GM11168 (cell line): ENCODE results near the gene CALHM5.
"Not testable (repeated sequence)": the region's sequence is repeated elsewhere in the genome, so short reads cannot be mapped to it uniquely, and the experiment has no call there.

Source experiments
- in situ Hi-C: fragments of 300-500 bp; cut with MboI; formaldehyde crosslinking; loops from one replicate; pipeline ENCODE4 v1.12.0; 2022; ENCODE audit warnings: low sequenced_read_pairs; ENCODE audit not compliant: unreplicated experiment

The CALHM5 gene, protein sequence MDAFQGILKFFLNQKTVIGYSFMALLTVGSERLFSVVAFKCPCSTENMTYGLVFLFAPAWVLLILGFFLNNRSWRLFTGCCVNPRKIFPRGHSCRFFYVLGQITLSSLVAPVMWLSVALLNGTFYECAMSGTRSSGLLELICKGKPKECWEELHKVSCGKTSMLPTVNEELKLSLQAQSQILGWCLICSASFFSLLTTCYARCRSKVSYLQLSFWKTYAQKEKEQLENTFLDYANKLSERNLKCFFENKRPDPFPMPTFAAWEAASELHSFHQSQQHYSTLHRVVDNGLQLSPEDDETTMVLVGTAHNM

DNA sequence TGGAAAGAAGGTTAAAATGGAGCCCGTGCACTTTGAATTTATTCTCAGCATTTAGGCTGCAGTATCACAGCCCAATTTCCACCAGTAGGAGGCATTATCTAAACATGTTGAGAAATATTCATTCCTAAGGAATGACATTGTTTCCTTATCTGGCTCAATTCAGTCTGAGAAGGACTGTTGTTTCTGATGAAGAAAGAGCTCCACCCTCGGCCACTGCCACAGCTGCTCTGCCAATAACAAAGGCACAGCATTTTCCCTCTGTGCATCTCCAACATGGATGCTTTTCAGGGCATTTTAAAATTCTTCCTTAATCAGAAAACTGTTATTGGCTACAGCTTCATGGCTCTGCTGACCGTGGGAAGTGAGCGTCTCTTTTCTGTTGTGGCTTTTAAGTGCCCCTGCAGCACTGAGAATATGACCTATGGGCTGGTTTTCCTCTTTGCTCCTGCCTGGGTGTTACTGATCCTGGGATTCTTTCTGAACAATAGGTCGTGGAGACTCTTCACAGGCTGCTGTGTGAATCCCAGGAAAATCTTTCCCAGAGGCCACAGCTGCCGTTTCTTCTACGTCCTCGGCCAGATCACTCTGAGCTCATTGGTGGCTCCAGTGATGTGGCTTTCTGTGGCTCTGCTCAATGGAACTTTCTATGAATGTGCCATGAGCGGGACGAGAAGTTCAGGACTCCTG lies at the start of gene CALHM5:
TSS of gene CALHM5 (plus strand) at position 216 of the 687 bp plus-strand sequence. CDS start at position 274, 58 bp downstream.
- in situ Hi-C loops, result no loop called here

DNA sequence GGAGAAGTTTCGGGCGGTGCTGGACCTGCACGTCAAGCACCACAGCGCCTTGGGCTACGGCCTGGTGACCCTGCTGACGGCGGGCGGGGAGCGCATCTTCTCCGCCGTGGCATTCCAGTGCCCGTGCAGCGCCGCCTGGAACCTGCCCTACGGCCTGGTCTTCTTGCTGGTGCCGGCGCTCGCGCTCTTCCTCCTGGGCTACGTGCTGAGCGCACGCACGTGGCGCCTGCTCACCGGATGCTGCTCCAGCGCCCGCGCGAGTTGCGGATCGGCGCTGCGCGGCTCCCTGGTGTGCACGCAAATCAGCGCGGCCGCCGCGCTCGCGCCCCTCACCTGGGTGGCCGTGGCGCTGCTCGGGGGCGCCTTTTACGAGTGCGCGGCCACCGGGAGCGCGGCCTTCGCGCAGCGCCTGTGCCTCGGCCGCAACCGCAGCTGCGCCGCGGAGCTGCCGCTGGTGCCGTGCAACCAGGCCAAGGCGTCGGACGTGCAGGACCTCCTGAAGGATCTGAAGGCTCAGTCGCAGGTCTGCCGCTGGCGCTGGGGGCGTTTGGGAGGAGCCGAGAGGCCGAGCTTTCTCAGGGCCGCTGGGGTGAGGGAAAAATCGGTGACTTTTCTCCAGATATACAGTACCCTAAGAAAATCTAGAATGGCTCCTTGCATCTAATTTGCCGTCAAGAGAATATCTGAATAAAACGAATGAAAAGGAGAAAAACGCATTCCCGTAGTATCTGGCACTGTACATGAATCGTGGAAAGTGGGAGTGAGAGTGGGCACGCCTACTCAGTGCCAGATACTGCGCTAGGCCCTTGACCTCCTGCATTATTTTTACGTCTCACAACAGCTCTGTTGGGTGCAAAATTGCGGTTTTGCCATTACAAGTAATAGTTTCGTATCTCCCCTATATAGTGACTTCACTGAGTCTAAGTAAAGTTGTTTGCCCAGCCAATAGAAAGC lies 49.2 kb upstream of the CALHM5 start:
- in situ Hi-C loops, result no loop called here

DNA sequence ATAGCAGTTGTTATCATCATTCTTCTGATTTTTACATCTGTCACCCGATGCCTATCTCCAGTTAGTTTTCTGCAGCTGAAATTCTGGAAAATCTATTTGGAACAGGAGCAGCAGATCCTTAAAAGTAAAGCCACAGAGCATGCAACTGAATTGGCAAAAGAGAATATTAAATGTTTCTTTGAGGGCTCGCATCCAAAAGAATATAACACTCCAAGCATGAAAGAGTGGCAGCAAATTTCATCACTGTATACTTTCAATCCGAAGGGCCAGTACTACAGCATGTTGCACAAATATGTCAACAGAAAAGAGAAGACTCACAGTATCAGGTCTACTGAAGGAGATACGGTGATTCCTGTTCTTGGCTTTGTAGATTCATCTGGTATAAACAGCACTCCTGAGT lies 48.1 kb upstream of the CALHM5 start:
- in situ Hi-C loops, result no loop called here

DNA sequence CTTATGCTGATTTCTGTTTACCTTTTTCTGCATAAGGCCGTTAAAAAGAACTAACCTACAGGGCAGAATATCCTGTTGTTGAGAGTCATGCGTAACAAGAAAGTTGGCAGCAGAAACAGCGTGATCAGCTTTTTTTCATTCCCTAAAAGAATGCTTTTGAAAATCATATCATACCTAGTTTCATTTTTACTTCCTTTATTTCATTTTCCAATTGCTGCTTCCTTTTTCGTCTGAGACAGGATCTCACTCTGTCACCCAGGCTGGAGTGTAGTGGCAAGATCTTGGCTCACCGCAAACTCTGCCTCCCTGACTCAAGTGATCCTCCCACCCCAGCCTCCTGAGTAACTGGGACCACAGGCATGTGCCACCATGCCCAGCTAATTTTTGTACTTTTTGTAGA lies 46.2 kb upstream of the CALHM5 start:
- in situ Hi-C loops, result no loop called here

DNA sequence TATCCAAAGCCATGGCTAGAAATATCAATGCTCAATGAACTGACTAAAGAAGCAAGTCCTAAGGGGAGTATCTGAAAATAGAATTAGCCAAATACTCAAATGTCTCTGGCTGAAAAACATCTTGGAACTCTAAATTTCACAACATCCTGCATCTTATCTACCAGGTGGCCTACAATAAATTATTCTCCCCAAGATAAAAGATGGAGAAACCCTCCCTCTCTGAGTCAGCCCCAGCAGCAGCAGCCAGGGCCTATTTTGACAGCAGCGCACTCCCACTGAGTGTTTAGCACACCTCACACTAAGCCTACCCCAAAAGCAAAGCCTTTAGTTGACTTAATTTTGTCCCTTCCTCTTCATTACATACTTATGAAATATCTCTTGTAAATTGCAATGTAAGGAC lies 44.3 kb upstream of the CALHM5 start:
- in situ Hi-C loops, result no loop called here

DNA sequence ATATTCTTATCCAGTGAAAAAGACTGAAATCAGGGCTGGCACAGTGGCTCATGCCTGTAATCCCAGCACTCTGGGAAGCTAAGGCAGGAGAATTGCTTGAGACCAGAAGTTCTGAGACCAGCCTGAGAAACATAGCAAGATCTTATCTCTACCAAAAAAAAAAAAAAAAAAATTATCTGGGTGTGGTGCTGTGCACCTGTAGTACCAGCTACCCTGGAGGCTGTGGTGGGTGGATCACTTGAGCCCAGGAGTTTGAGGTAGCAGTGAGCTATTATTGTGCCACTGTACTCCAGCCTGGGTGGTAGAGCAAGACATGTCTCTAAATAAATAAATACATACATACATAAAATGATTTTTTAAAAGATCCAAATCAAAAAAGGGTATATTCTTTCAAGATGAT lies 43.9 kb upstream of the CALHM5 start:
- in situ Hi-C loops, result no loop called here

DNA sequence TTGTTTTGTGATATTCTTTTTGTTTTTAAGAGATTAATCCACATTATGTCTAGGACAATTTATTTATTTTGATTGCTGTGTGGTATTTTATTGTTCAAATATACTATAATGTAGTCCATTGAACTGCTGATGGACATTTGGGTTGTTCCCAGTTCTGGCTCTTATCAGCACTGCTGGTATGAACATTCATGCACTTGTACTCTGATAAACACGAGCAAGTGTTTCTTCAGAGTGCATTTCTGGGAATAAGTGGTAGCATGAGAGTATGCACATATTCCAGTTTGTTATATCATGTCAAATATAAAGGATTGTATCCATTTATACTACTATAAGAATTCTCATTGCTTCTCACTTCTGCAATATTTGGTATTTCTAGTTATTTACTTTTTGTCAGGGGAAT lies 43.1 kb upstream of the CALHM5 start:
- in situ Hi-C loops, result no loop called here

DNA sequence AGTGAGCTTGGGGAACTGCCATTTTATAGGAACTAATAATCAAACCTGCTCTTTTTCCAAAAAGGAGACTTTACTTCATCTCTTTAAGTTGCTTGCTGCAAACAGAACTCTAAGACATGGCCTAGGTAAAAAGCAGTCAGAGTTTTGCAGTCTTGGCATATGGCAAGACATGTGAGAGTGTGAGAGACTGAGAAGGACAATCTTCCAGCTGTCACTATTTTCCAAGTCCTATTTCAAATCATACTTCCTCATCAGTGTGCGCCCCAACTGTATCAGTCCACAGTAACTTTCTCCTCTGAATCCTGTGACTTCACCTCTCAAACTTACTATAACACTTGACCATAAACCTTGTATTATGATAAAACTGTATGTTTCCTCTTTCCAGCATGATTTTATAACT lies 39.9 kb upstream of the CALHM5 start:
- in situ Hi-C loops, result no loop called here

DNA sequence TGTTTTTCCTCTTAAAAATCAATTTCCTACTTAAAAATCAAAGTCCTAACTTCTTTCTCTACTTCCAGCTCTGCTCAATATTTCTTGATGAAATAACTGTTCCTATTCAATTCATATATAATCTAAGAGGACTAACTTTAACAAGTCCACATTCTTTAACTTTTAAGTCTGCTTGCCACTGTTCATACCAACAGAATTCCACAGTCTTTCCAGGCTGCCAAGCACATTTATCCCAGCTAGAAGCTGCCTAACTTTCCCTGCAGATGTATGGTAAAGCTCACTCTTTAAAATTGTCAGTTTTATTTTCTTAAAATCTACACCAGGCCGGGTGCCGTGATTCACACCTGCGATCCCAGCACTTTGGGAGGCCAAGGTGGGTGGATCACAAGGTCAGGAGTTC lies 38.7 kb upstream of the CALHM5 start:
- in situ Hi-C loops, result no loop called here

DNA sequence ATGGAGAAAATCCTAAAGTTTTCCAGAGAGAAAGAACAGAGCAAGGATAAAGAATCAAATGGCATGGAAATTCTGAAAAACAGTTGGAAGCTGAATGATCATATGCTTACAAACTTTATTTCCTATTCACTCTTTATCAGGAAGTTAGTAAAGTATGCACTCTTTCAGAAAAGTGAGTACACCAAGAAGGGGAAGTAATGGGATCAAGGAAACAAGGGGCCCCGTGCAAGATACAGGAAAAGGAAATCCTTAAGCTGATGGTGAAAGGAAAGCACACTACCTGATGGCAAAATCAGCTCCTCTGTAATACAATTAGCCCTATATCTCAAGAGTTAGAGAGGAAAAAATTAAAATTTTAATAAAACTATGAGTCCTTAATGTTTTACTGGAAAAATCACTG lies 36.3 kb upstream of the CALHM5 start:
- in situ Hi-C loops, result no loop called here

DNA sequence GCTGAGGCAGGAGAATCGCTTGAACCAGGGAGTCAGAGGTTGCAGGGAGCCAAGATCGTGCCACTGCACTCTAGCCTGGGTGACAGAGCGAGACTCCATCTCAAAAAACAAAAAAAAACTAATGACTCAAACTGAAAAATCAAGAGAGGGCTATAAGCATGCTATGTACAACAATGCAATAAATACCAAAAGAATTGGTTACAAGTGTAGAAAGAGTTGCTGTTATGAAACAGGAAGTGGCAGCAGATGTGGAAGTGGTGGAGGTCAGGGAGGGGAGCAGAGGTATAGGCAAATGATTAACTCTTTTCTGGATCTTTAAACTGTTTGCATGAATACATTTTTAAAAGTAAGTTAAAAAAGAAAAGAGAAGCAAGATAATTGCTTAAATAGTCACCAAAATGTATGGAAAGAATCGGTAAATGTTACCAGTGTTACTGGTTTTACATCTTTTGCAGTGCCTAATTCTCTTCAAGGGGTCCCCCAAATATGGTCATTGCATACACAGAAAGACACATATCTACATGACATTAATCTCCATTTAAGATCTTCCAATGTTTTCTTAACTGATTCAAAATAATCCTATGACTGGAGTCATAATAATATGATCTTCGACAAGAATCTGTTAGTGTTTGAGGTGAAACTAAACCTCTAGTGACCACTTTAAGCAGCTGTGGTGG lies 35.3 kb upstream of the CALHM5 start:
- in situ Hi-C loops, result no loop called here

DNA sequence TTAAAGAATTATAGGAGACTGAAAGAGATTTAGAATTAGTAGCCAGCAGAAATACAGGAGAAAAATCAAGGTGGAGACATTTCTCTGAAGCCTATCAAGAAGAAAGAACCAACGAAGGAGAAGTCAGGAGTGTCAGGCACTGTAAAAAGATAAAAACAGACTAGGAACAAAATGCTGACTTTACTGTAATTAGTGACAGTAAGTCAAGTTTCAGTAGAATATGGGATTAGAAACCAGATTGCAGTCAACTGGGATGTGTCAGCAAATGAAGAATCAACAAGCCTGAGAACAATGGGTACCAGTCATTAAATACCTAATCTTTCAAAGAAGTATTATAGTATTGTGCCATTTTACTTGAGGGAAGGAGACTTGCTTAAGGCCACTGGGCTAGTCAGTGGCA lies 28.7 kb upstream of the CALHM5 start:
- in situ Hi-C loops, result no loop called here

DNA sequence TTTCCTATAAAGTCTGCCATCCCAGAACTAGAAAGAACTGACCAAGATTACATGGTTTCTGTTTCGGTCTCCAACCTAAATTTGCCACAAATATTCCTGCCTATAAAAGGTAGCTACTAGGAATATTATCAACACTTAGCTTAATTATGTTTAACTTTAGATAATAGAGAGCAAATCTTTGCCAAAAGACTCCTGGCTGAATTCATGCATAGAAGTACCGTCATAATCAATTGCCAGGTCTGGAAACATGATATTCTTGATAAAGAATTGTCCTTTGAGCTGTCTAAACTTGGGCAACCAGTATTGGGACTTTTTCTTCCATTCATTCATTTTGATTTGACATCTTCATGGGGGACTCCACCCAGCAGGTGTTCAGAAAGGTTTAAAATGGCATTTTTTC lies 27.8 kb upstream of the CALHM5 start:
- in situ Hi-C loops, result no loop called here

DNA sequence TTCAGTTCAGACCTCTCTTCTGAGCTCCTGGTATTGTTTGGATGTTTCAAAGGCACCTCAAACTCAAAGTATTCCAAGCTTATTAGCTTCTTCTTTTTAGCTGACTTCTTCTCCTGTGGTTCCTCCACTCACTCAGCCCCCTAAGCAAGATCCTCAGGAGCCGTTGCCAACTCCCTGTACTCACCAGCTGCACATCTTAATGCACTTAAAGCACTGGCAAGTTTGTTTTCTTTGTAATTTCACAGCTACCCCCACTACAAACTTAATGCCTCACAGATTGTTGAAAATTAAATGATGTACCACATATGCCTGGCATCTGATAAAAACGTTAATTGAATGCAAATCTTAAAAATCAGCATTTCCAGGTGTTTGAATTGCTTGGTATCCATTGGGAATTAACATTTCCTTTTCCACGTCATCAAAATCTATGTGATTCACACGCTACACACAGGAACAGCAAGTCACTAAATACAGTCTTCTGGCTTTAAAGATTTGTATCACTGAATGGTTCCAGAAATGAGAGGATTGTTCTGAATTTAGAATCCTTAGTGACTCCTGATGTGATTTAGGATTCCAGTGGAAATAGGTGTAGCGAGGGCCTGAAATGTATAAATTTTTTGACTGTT lies 25.8 kb upstream of the CALHM5 start:
- in situ Hi-C loops, result no loop called here

DNA sequence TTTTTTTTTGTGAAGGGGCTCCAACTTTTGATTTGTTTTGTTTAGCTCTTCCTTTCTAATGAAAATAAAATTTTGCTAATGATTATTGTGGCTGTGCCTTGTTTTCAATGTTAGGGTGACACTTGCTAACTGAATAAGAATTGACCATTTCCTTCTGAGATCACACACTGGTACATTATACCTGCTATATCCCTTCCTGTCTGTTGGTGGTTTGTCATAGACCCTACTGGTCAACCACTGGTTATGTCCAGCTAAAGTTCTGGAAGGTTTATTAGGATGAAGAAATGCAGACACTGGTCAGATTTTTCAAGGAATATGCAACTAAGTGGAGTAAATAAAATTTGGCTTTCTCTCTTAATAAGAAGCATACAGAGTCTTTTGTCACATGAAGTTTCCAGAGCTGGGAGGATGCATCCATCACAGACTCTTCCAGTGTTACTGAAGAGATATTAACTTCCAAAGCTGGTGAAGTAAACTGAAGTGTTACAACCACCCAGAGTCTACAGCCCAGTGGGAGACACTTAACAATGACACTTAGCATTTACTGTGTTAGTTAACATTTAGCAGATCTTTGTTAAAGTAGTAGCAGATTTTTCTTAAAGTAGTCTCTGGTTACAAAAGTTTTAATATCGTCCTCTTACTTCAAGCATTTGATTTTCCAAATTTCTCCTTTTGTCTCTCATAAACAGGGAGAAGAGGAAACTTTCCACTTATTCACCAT lies 19.7 kb upstream of the CALHM5 start:
- in situ Hi-C loops, result no loop called here

DNA sequence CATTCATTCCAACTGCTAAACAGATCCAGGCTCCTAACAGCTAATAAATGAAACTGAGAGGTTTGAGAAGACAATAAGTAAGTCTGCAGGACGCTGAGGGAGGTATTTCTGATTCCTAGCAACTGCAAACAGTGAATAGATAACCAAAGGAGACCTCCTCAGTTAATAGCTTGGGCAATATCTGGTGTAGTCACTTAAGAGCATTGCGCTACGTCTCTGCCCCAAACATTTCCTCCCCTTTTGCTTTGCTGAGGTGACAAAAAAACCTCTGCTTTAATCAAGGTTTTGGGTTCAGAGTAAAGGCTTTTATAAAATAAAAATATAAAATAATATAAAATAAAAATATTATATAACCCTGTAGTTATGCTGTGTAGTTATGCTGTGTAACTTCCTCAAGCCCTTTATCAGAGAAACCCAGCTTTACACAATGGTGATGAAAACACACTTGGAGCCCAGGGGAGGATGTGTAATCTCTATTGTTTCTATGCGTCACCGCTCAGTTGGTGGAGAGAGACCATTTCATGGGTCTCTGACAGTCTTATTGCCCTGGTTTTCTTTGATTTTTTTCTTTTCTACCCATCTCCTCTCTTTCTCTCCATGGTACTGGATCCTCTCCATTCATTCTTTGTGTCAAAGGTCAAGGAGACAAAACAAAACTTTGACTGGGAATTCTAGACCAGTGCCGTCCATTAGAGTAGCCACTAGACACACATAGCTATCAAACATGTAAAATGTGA lies 18.9 kb upstream of the CALHM5 start:
- in situ Hi-C loops, result no loop called here

DNA sequence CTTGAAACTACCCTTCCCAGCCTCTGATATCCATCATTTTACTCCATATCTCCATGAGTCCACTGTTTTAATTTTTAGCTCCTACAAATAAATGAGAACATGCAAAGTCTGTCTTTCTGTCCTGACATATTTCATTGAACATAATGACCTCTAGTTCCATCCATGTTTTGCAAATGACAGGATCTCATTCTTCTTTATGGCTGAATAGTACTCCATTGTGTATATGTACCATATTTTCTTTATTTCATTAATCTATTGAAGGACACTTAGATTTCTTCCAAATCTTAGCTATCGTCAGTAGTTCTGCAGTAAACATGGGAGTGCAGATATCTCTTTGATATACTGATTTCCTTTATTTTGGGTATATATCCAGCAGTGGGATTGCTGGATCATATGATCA lies 16.3 kb upstream of the CALHM5 start:
- in situ Hi-C loops, result not testable (repeated sequence)

DNA sequence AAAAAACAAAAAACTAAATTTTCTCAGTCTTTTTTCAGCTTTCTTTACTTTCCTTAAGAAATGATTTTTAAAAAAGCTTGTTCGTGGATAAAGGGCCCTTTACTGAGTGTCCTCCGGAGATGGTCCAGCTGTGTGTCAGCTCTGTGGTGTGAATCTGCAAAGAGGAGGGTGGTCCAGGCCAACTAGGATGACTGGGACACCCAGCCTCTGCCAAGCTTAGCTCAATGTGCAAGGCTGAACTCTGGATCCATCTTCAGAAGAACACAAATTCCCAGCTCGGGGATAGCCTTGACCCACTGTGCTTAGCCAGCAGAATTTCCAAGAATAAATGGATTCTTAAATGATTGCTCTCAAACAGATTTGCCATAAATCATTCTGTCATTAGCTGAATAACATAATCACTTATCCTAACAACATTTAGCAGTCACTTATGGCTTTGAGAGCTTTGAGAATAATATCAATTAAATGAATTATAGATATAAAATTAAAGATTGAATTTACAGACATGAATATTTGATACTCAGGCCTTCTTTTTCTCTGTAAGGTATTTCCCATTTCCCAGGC lies 14.2 kb upstream of the CALHM5 start:
- in situ Hi-C loops, result no loop called here
